Gastroesophageal sphincter (tissue), 3 donors: ENCODE measurements around the gene ACADSB.

Experiments
- CTCF ChIP-seq, 4 experiments: fragments of 200-600 bp in 2 of 4; fragments of 450-650 bp in 2 of 4; sonication (generic) in 1 of 4; IDR thresholded peaks; one replicate each; pipeline ENCODE4 v1.5.1; 2017 to 2019; ENCODE audit warnings: antibody characterized with exemption in 4 of 4, mild to moderate bottlenecking in 2 of 4, moderate library complexity in 2 of 4
- EP300 ChIP-seq: sonication (generic); formaldehyde crosslinking; IDR thresholded peaks from one replicate; pipeline ENCODE4 v1.6.1; 2017; ENCODE audit warnings: antibody characterized with exemption, mild to moderate bottlenecking
- POLR2A ChIP-seq, 2 donors: fragments of 450-650 bp; IDR thresholded peaks; one replicate each; pipeline ENCODE4 v1.6.1; 2017; ENCODE audit warnings: antibody characterized with exemption in 2 of 2, mild to moderate bottlenecking in 2 of 2, moderate library complexity in 1 of 2

GRCh38 chr10:123011987-123012386 is 3.2 kb downstream of the ACADSB start:
- no peak for TF ChIP-seq POLR2A (IDR thresholded peaks at IDR 0.05)
- TF ChIP-seq CTCF (IDR thresholded peaks at IDR 0.05) = no peak
- TF ChIP-seq EP300 = no peak
